ENCODE measurements around the gene C19orf47. TPM values are rescaled to one million over a fixed set of nuclear protein-coding genes. Genes with fewer than 3 reads are reported as not detected.

C19orf47 gene
- polyA plus RNA-seq, 1 donor from 2014 or later, result 22.8 TPM

- H3K9me2 ChIP-seq (ENCODE audit: insufficient read depth, low read length), result no peaks in the 10 kb centered on the region
- no peak overlapping the region for H3K4me3 ChIP-seq (ENCODE audit: low read length)
- H2AFZ ChIP-seq (ENCODE audit: low read depth, low read length), result no peak overlapping the region
- no peaks in the 10 kb centered on the region for H4K20me1 ChIP-seq (ENCODE audit: insufficient read depth)
- no peak overlapping the region for H3K27ac ChIP-seq (ENCODE audit: low read length)
- peaks cover 7% of the 10 kb centered on the region for H3K79me2 ChIP-seq (replicated peaks; ENCODE audit: insufficient read depth, low read length)
- no peaks in the 10 kb centered on the region for H3K36me3 ChIP-seq (ENCODE audit: insufficient read depth, low read length)
- no peak overlapping the region for H3K9ac ChIP-seq (ENCODE audit: low read length)
- H3K4me2 ChIP-seq (ENCODE audit: low read length), result no peak overlapping the region
- no peaks in the 10 kb centered on the region for H3F3A ChIP-seq (ENCODE audit: insufficient read depth, low read length, poor library complexity, severe bottlenecking)
- no peaks in the 10 kb centered on the region for H3K27me3 ChIP-seq (ENCODE audit: insufficient read depth, low read depth, low read length)
- H3K9me3 ChIP-seq (ENCODE audit: low read length), result no peaks in the 10 kb centered on the region
- no peak for TF ChIP-seq SMC3 (conservative IDR thresholded peaks at IDR 0.05; ENCODE audit: poor library complexity)
- TF ChIP-seq POLR2AphosphoS5 (IDR thresholded peaks at IDR 0.05), result no peak
- TF ChIP-seq MXI1 (conservative IDR thresholded peaks at IDR 0.05; ENCODE audit: poor library complexity, severe bottlenecking), result no peak
- TF ChIP-seq, protein P1, sequence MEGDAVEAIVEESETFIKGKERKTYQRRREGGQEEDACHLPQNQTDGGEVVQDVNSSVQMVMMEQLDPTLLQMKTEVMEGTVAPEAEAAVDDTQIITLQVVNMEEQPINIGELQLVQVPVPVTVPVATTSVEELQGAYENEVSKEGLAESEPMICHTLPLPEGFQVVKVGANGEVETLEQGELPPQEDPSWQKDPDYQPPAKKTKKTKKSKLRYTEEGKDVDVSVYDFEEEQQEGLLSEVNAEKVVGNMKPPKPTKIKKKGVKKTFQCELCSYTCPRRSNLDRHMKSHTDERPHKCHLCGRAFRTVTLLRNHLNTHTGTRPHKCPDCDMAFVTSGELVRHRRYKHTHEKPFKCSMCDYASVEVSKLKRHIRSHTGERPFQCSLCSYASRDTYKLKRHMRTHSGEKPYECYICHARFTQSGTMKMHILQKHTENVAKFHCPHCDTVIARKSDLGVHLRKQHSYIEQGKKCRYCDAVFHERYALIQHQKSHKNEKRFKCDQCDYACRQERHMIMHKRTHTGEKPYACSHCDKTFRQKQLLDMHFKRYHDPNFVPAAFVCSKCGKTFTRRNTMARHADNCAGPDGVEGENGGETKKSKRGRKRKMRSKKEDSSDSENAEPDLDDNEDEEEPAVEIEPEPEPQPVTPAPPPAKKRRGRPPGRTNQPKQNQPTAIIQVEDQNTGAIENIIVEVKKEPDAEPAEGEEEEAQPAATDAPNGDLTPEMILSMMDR (IDR thresholded peaks at IDR 0.05; ENCODE audit: poor library complexity, severe bottlenecking), result no peak
- TF ChIP-seq TAF1 (IDR thresholded peaks at IDR 0.05; ENCODE audit: low read depth), result no peak
- TF ChIP-seq RAD21 (conservative IDR thresholded peaks at IDR 0.05), result no peak
- TF ChIP-seq EP300 (conservative IDR thresholded peaks at IDR 0.05; ENCODE audit: poor library complexity, severe bottlenecking), result no peak
- no peak for TF ChIP-seq REST (IDR thresholded peaks at IDR 0.05; ENCODE audit: borderline replicate concordance)
Measured at GRCh38 chr19:40360020-40360707, 12.0 kb upstream of the C19orf47 start.

DNA sequence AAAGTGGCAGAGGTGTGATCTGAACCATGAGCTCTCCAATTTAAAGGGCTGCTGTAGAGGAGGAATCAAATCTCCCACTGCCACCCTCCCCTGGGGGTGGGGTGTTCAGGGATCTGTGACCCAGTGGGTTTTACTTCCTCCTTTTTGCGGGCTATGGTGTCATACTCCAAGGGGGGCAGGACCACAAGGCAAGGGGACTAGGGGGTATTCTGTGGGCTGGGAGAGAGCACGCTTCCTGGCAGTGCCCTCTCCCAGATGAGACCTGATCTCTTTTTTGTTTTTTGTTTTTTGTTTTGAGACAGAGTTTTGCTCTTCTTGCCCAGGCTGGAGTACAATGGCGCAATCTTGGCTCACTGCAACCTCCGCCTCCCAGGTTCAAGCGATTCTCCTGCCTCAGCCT lies 10.6 kb upstream of the C19orf47 start:
- no peaks in the 10 kb centered on the region for H3F3A ChIP-seq (ENCODE audit: insufficient read depth, low read length, poor library complexity, severe bottlenecking)
- H3K9me3 ChIP-seq (ENCODE audit: low read length), result no peaks in the 10 kb centered on the region
- H2AFZ ChIP-seq (ENCODE audit: low read depth, low read length), result no peak overlapping the region
- no peak overlapping the region for H3K4me3 ChIP-seq (ENCODE audit: low read length)
- no peak overlapping the region for H3K27ac ChIP-seq (ENCODE audit: low read length)
- H3K4me2 ChIP-seq (ENCODE audit: low read length), result no peak overlapping the region
- H3K36me3 ChIP-seq (ENCODE audit: insufficient read depth, low read length), result no peaks in the 10 kb centered on the region
- no peak for TF ChIP-seq MXI1 (conservative IDR thresholded peaks at IDR 0.05; ENCODE audit: poor library complexity, severe bottlenecking)
- no peak for TF ChIP-seq EZH2 (IDR thresholded peaks at IDR 0.05; ENCODE audit: borderline replicate concordance, insufficient read depth, low read length, poor library complexity, severe bottlenecking)
- TF ChIP-seq POLR2AphosphoS5 (IDR thresholded peaks at IDR 0.05), result no peak
- no peak for TF ChIP-seq RAD21 (conservative IDR thresholded peaks at IDR 0.05)
- no peak for TF ChIP-seq EP300 (conservative IDR thresholded peaks at IDR 0.05; ENCODE audit: poor library complexity, severe bottlenecking)
- no peak for TF ChIP-seq TAF1 (IDR thresholded peaks at IDR 0.05; ENCODE audit: low read depth)
- no peak for TF ChIP-seq SMC3 (conservative IDR thresholded peaks at IDR 0.05; ENCODE audit: poor library complexity)
- TF ChIP-seq REST (IDR thresholded peaks at IDR 0.05; ENCODE audit: borderline replicate concordance), result no peak
- TF ChIP-seq, protein P1 (IDR thresholded peaks at IDR 0.05; ENCODE audit: poor library complexity, severe bottlenecking), result no peak
- H3K27me3 ChIP-seq (ENCODE audit: insufficient read depth, low read depth, low read length), result no peaks in the 10 kb centered on the region
- no peak overlapping the region for H3K9ac ChIP-seq (ENCODE audit: low read length)
- H3K79me2 ChIP-seq (replicated peaks; ENCODE audit: insufficient read depth, low read length), result peaks cover 4% of the 10 kb centered on the region
- H3K9me2 ChIP-seq (ENCODE audit: insufficient read depth, low read length), result no peaks in the 10 kb centered on the region
- no peaks in the 10 kb centered on the region for H4K20me1 ChIP-seq (ENCODE audit: insufficient read depth)

All from neural cell (in vitro differentiated cells).